Measurements from ENCODE around the gene RNF169. TPM values are rescaled to one million over a fixed set of nuclear protein-coding genes. Genes with fewer than 3 reads are reported as not detected.

The RNF169 gene
- total and polyA plus RNA-seq, 2 donors (not counting 1 experiment from before 2014, with no cell fraction given), result 6.7 to 28.4 TPM

- CTCF ChIA-PET, result interaction anchor here (1.3 kb wide), 1 partner anchor 8 kb away, joined by 7 read pairs; no protein-coding TSS in a partner anchor
- peaks cover 67% of the 10 kb centered on the region for H3K27me3 Mint-ChIP-seq
These were observed 14.1 kb upstream of the RNF169 start for GRCh38 chr11:74734559-74734925.

More at GRCh38 chr11:74734559-74734925, 14.1 kb upstream of the RNF169 start:
- no peak overlapping the region for H3K9ac ChIP-seq (ENCODE audit: low read length)
- H3K4me1 ChIP-seq (ENCODE audit: control insufficient read depth in 2 of 2, insufficient read depth in 2 of 2, low read length in 2 of 2), result peaks cover 6 to 7% of the 10 kb centered on the region in 2 donors
- no peak overlapping the region for H2AFZ ChIP-seq (ENCODE audit: insufficient read depth, low read depth, low read length, poor library complexity, severe bottlenecking)
- POLR2A ChIA-PET, result no interaction called here
- no peaks in the 10 kb centered on the region for H3K79me2 ChIP-seq (ENCODE audit: control insufficient read depth, insufficient read depth, low read length)
- DNase-seq (no peak), ATAC-seq (ENCODE audit: low read depth) (no peak)
- H3K4me2 ChIP-seq (replicated peaks; ENCODE audit: low read depth, low read length, poor library complexity, severe bottlenecking), result no peak overlapping the region
- no peak for TF ChIP-seq CTCF (IDR thresholded peaks at IDR 0.05)
- TF ChIP-seq EZH2 (IDR thresholded peaks at IDR 0.05; ENCODE audit: borderline replicate concordance, insufficient read depth, low read depth, low read length, poor library complexity, severe bottlenecking), result no peak
- Mint-ChIP-seq H3K27ac (no peak overlapping the region), H3K4me1 (peaks cover 10% of the 10 kb centered on the region), H3K4me3 (no peak overlapping the region), H3K9me3 (ENCODE audit: insufficient read depth) (no peaks in the 10 kb centered on the region)
- H3K27ac ChIP-seq (ENCODE audit: low read length in 2 of 2), result no peak overlapping the region
- H4K20me1 ChIP-seq (ENCODE audit: control insufficient read depth, insufficient read depth, low read length, poor library complexity, severe bottlenecking), result no peaks in the 10 kb centered on the region
- no peaks in the 10 kb centered on the region for H3K9me3 ChIP-seq (ENCODE audit: control extremely low read depth in 1 of 3, control insufficient read depth in 2 of 3, insufficient read depth in 1 of 3, low read length in 2 of 3)
- no peak overlapping the region for H3K4me3 ChIP-seq (ENCODE audit: control extremely low read depth in 1 of 5, extremely low read depth in 1 of 5, insufficient read depth in 1 of 5, low read depth in 2 of 5, low read length in 4 of 5)
- WGBS (ENCODE audit: insufficient coverage), result no CpG with 5 or more reads among the region's 1 CpG
- H3K36me3 ChIP-seq (replicated peaks in 1 of 2; ENCODE audit: control extremely low read depth in 1 of 2, control insufficient read depth in 1 of 2, extremely low read depth in 1 of 2, insufficient read depth in 2 of 2, low read length in 1 of 2), result no peaks in the 10 kb centered on the region
- peaks cover 0 to 35% (median 28%) of the 10 kb centered on the region in 4 experiments for H3K27me3 ChIP-seq (replicated peaks in 1 of 4; ENCODE audit: control extremely low read depth in 1 of 4, control insufficient read depth in 3 of 4, insufficient read depth in 4 of 4, low read length in 3 of 4)
- intact Hi-C loops (cut with micrococcal nuclease), result no loop called here
